Islet of Langerhans (tissue), 1 donor: ENCODE results near the gene SSBP2.
"Not testable (repeated sequence)": the region's sequence is repeated elsewhere in the genome, so short reads cannot be mapped to it uniquely, and the experiment has no call there.

ENCODE experiments used
- FAIRE-seq: peaks from one replicate; lab custom pipeline; 2011; peaks lifted over from hg19 to GRCh38; lab: Jason Lieb, UNC

The SSBP2 gene

GRCh38 chr5:81728301-81728700, 22.6 kb downstream of the SSBP2 start:
- no peak for FAIRE-seq

- FAIRE-seq, result no peak
Measured at GRCh38 chr5:81726297-81726696, 24.6 kb downstream of the SSBP2 start.

- no peak for FAIRE-seq
Measured at GRCh38 chr5:81724571-81724970, 26.3 kb downstream of the SSBP2 start.

GRCh38 chr5:81724108-81724507, 26.8 kb downstream of the SSBP2 start:
- no peak for FAIRE-seq

GRCh38 chr5:81721049-81721448, 29.8 kb downstream of the SSBP2 start:
- no peak for FAIRE-seq

GRCh38 chr5:81719743-81720345, 31.1 kb downstream of the SSBP2 start:
- FAIRE-seq, result no peak

- no peak for FAIRE-seq
Measured at GRCh38 chr5:81718300-81718699, 32.6 kb downstream of the SSBP2 start.

GRCh38 chr5:81717860-81718259, 33.0 kb downstream of the SSBP2 start:
- no peak for FAIRE-seq

GRCh38 chr5:81717226-81717625, 33.7 kb downstream of the SSBP2 start:
- FAIRE-seq, result no peak

- FAIRE-seq, result not testable (repeated sequence)
Measured at GRCh38 chr5:81714076-81714475, 36.8 kb downstream of the SSBP2 start.

GRCh38 chr5:81708889-81709288, 42.0 kb downstream of the SSBP2 start:
- peak; percentile 41 for FAIRE-seq

- FAIRE-seq, result no peak
Measured at GRCh38 chr5:81703840-81704239, 47.1 kb downstream of the SSBP2 start.

GRCh38 chr5:81700166-81700565, 50.7 kb downstream of the SSBP2 start:
- no peak for FAIRE-seq

- FAIRE-seq, result no peak
Measured at GRCh38 chr5:81698813-81699212, 52.1 kb downstream of the SSBP2 start.

GRCh38 chr5:81696418-81697397, 54.2 kb downstream of the SSBP2 start:
- FAIRE-seq, result no peak

GRCh38 chr5:81694726-81695125, 56.2 kb downstream of the SSBP2 start:
- no peak for FAIRE-seq

GRCh38 chr5:81688215-81688614, 62.7 kb downstream of the SSBP2 start:
- no peak for FAIRE-seq

- no peak for FAIRE-seq
Measured at GRCh38 chr5:81687292-81687691, 63.6 kb downstream of the SSBP2 start.

- no peak for FAIRE-seq
Measured at GRCh38 chr5:81685471-81685870, 65.4 kb downstream of the SSBP2 start.

- FAIRE-seq, result no peak
Measured at GRCh38 chr5:81679885-81680284, 71.0 kb downstream of the SSBP2 start.

- no peak for FAIRE-seq
Measured at GRCh38 chr5:81675420-81675819, 75.5 kb downstream of the SSBP2 start.

GRCh38 chr5:81665795-81666194, 85.1 kb downstream of the SSBP2 start:
- no peak for FAIRE-seq

GRCh38 chr5:81660624-81661023, 90.3 kb downstream of the SSBP2 start:
- FAIRE-seq, result not testable (repeated sequence)

GRCh38 chr5:81657386-81657785, 93.5 kb downstream of the SSBP2 start:
- FAIRE-seq, result peak; percentile 27
